HL-60/S4 treated with phorbol 12-myristate 13-acetate at 8.2 ng/mL for 4 days and 3 days (cell line): ENCODE measurements around the gene GBP3.
"Not testable (repeated sequence)": the region's sequence is repeated elsewhere in the genome, so short reads cannot be mapped to it uniquely, and the experiment has no call there.

Experiments
- in situ Hi-C: fragments of 300-500 bp; cut with MboI; formaldehyde crosslinking; loops from 2 replicates; pipeline ENCODE4 v1.15.0; 2022; ENCODE audit warnings: low sequenced_read_pairs

The GBP3 gene

DNA sequence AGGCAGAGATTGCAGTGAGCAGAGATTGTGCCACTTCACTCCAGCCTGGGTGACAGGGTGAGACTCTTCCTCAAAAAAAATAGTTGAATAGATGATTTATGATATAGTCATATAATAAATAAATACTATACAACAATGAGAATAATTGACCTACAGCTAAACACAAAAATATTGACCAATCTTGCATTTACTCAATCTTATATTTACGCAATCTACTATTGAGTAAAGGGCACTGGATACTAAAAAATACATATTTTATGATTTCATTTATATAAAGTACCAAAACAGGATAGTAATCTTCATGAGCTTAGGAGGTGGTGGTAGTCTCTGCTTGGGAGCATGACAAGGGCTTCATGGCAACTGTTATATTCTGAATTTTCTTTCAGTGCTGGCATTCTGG lies 19.1 kb upstream of the GBP3 start:
- in situ Hi-C loops: no loop called here

DNA sequence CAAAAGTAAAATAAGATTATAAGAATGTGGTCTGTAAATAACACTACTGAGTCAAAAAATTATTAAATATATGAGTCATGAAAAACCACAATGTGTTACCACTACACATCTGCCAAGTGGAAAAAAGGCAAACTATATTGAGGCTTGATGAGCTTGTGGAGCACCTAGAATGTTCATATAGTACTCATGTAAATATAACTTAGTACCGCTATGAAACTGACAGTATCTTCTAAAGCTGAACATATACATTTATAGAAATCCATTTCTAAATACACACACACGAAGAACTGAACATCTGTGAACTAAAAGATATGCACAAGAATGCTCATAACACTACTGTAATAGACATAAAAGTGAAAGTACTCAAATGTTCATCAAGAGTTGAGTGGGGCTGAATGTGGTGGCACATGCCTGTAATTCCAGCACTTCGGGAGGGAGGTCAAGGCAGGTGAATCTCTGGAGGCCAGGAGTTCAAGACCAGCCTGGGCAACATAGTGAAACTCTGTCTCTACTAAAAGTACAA lies 18.5 kb upstream of the GBP3 start:
- in situ Hi-C loops: no loop called here

GRCh38 chr1:89040315-89040626 lies 17.6 kb upstream of the GBP3 start:
- in situ Hi-C loops: no loop called here

GRCh38 chr1:89037186-89037585 lies 14.5 kb upstream of the GBP3 start:
- in situ Hi-C loops: no loop called here

DNA sequence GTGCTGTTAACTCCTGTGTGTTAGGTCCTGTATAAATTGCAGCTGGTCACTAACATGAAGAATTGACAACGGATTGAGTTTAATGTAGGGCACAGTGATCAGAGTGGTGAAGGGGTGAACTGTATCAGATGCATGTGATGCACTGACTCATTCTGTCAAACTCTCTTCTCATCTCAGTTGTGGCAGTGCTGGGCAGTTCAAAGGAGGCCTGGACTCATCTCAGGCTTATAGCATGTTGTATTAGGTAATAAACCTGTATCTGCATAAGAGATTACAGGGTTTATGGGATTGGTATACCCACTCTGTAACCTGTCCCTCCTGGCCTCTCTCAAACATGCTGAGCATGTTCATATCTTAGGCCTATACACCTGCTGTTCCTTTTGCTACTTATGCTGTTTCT lies 12.4 kb upstream of the GBP3 start:
- in situ Hi-C loops: no loop called here

GRCh38 chr1:89034004-89034403 lies 11.3 kb upstream of the GBP3 start:
- in situ Hi-C loops: not testable (repeated sequence)

- in situ Hi-C loops: not testable (repeated sequence)
Measured at GRCh38 chr1:89029051-89029450, 6.4 kb upstream of the GBP3 start.

DNA sequence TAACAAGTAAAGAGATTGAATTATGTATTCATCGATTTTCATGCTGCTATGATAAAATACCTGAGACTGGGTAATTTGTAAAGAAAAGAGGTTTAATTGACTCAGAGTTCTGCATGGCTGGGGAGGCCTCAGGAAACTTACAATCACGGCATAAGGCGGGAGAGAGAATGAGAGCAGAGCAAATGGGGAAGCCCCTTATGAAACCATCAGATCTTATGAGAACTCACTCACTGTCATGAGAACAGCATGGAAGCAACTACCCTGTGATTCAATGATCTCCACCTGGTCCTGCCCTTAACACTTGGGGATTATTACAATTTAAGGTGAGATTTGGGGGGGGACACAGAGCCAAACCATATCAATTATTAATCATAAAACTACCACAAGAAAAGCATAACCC lies 3.3 kb upstream of the GBP3 start:
- in situ Hi-C loops: no loop called here

- in situ Hi-C loops: loop anchor here (25.0 kb wide), 1 partner anchor 339 kb away; the partner anchor contains the start of gene GBP6
Measured at GRCh38 chr1:89023026-89023425, 360 bp upstream of the GBP3 start.

DNA sequence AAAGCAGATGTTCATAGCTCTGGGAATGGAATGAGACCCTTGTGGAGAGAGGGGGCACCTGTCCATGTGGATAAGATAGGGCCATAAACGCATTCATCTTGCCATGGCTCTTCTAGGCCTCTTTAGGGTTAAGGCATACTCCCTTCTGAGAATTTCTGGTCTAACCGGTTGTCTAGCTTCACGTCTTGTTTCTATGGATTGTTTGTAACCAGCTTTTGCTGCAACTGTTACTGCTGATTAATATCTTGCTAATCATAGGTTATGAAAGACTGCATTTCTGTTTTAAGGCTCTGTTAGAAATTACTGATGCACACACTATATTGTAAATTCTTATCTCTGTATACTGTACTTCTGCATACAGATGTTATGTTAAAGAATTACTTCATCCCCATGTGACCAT lies 4.3 kb downstream of the GBP3 start:
- in situ Hi-C loops: loop anchor here (25.0 kb wide), 1 partner anchor 344 kb away; the partner anchor contains the start of gene GBP6

GRCh38 chr1:89008511-89008910 lies 14.2 kb downstream of the GBP3 start:
- in situ Hi-C loops: loop anchor here (25.0 kb wide), 1 partner anchor 354 kb away; the partner anchor contains the start of gene GBP6

DNA sequence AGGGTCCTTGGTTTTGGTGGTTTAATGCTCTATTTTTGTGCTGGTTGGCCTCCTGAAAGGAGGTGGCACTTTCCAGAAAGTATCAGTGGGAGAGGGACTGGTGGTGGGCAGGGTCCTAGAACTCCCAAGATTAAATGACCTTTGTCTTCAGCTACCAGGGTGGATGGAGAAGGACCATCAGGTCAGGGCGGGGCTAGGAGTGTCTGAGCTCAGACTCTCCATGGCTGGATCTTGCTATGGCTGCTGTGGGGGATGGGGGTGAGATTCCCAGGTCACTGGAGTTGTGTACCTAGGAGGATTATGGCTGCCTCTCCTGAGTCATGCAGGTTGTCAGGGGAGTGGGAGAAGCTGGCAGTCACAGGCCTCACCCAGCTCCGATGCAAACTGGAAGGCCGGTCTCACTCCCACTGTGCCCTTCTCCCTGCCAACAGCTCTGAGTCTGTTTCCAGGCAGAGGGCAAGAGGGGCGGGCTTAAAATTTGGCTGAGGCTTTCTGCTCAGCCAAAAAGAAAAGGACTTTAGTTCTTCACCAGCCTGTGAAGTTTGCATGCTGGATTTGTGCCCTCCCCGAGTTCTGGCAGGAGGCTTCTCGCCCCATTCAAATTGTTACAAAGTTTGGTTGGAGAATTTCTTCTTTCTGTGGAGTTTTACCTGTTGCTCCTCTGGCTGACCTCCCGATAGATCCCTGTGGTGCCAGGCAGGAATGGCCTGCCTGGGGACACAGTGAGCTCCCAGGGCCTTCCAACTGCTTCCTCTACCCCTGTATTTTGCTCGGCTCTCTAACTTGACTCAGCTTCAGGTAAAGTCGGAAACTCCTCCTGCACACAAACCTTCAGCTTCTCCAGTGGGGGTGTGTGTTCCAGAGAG lies 17.1 kb downstream of the GBP3 start:
- in situ Hi-C loops: loop anchor here (25.0 kb wide), 1 partner anchor 357 kb away; the partner anchor contains the start of gene GBP6

GRCh38 chr1:89002176-89002575 lies 20.5 kb downstream of the GBP3 start:
- in situ Hi-C loops: loop anchor here (25.0 kb wide), 1 partner anchor 360 kb away; the partner anchor contains the start of gene GBP6

GRCh38 chr1:89001510-89001909 lies 21.2 kb downstream of the GBP3 start:
- in situ Hi-C loops: loop anchor here (25.0 kb wide), 1 partner anchor 361 kb away; the partner anchor contains the start of gene GBP6

DNA sequence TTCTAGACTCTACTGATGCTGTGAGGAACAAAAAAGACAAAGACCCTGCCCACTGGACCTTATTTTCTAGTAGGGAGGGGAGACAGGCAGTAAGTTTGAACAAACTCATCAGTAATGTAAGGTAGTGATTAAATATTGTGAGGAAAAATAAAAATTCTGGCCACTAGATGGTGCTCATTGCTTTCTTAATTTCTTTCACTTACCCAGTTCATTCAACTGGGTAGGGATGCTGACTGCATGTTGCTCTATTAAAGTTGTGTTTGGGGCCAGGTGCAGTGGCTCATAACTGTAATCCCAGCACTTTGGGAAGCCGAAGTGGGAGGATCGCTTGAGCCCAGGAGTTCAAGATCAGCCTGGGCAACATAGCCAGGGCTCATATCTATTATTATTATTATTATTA lies 23.9 kb downstream of the GBP3 start:
- in situ Hi-C loops: no loop called here

GRCh38 chr1:88990426-88990825 lies 32.2 kb downstream of the GBP3 start:
- in situ Hi-C loops: no loop called here

DNA sequence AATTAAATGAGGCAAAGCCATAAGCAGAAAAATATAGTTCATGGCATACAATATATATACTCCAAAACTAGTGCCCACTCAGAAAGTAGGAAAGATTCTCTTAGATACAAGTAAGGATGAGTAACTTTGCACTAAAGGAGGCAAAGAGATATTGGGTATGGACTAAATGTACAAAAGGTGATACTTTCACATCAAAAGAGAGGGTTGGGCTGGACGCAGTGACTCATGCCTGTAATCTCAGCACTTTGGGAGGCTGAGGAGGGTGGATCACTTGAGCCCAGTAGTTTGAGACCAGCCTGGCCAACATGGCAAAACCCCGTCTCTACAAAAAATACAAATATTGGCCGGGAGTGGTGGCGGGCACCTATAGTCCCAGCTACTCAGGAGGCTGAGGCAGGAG lies 37.0 kb downstream of the GBP3 start:
- in situ Hi-C loops: no loop called here

- in situ Hi-C loops: no loop called here
Measured at GRCh38 chr1:88985032-88985431, 37.6 kb downstream of the GBP3 start.

DNA sequence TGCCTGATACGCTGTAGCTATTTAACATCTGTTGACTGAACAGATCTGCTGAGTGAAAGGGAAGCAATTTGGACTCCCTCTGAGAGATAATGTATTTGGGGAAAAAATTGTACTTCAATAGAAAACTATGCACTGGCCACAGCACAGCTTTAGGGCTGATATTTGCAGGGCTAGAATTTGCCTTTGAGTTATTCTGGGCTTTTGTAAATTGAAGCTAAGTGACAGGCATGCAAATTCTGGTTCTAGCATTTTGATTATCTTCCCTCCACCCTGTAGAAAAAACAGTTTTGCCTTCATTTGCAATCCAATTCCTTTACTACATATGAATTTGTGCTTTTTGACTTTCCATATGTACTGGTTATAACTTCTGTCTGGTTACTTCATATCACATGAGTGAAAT lies 38.1 kb downstream of the GBP3 start:
- in situ Hi-C loops: no loop called here

DNA sequence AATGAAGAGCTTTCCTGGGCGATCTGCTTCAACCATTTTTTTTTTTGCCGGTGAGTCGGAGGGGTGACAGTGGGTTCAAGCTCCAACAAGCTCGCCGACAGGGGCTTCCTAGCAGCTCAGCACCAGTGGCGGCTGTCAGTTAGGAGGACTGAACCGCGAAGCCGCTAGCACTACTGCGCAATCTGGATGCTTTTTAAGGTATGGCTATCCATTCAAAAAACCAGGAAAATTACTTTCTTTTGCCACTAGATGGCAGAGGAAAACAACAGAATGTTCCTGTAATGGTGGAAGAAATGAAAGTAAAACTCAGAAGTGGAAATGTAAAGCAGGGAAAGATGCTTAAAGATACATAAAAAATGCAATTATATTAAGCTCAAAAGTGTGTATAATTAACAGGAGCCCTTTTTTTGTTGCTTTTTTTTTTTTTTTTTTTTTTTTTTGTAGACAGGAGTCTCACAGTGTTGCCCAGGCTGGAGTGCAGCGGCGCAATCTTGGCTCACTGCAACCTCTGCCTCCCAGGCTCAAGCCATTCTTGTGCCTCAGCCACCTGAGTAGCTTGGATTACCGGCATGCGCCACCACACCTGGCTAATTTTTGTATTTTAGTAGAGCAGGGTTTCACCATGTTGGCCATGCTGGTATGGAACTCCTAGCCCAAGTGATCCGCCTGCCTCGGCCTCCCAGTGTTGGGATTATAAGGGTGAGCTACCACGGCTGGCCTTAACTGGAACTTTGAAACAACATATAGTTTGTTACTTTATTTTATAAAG lies 38.7 kb downstream of the GBP3 start:
- in situ Hi-C loops: no loop called here

DNA sequence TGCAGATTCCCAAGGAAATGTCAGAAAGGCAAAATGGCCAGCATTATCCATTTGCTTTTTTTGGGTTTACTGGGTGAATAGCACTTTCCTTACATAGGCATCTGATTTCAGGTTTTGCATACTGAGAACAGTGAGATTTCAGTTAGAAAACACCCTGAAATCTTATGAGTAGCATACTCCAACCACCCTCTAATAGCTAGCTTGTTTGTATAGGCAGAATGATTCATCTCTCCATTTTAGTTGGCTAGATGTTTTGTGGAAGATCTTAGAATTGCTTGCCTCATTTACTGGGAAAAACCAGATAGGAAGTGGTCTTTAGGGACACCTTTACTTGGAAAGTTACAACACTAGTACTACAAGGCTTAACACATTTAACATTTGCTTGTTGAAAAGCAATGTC lies 40.6 kb downstream of the GBP3 start:
- in situ Hi-C loops: no loop called here

DNA sequence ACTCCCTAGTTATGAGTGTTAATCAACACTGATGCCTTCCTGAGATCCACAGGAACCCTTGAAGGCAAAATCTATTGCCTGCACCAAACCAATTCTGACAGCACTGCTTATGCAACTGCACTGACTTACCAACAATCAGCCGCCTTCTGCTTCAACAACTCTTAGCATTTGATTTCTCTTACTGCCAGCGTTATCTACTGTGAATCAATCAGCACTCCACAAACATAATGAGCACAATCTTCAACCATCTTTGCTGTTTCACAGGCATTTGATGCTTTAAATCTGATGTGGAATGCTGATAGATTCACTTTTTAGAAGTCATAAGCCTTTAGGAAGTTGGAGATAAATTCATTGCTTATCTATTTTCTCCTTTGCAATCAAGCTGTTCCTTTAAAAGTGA lies 41.2 kb downstream of the GBP3 start:
- in situ Hi-C loops: not testable (repeated sequence)
